Activated naive CD8-positive, alpha-beta T cell treated with anti-CD3 and anti-CD28 coated beads for 36 hours (primary cell): ENCODE data around the gene FBXO47. TPM values are rescaled to one million over a fixed set of nuclear protein-coding genes. Genes with fewer than 3 reads are reported as not detected.

ENCODE experiments used
- DNase-seq: peaks from one replicate; pipeline ENCODE4 v3.0.0; 2021
- H3K27ac Mint-ChIP-seq: one replicate; pipeline ENCODE4 v1.8.0; 2022; ENCODE audit warnings: mild to moderate bottlenecking, moderate library complexity, mixed read lengths
- H3K27me3 Mint-ChIP-seq: one replicate; pipeline ENCODE4 v1.8.0; 2022; ENCODE audit warnings: mild to moderate bottlenecking, mixed read lengths
- H3K36me3 Mint-ChIP-seq: one replicate; pipeline ENCODE4 v1.8.0; 2021; ENCODE audit warnings: mild to moderate bottlenecking, mixed read lengths
- H3K4me1 Mint-ChIP-seq: one replicate; pipeline ENCODE4 v1.8.0; 2021; ENCODE audit warnings: mixed read lengths
- H3K4me3 Mint-ChIP-seq: one replicate; pipeline ENCODE4 v1.8.0; 2022; ENCODE audit warnings: mild to moderate bottlenecking, moderate library complexity, mixed read lengths
- H3K9me3 Mint-ChIP-seq: one replicate; pipeline ENCODE4 v1.8.0; 2022; ENCODE audit warnings: mixed read lengths
- total RNA-seq, 2 experiments: library from RNA; stranded (reverse); gene quantifications; one replicate each; pipeline ENCODE4 v1.2.3, GENCODE V29; 2021

The FBXO47 gene
- total RNA-seq, 2 experiments from 2014 or later: 0.12 TPM; not detected in 1

DNA sequence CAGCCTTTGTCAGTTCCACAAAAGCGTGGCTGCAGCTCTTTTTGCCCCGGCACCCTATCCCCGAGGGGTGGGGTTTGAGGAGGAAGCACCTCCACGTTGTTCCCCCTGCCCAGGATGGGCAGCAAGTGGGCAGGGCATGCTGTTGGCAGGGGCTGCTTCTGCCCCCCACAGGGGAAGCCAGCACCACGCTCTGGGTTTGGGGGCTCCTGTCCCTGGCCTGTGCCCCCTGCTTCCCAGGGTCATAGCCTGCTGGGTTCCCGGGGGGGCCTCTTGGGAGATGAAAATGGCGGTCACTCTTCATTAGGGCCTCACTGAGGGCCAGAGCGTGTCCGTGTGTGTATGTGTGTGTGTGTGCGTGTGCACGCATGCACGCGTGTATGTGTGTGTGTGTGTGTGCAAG is 74.6 kb downstream of the FBXO47 start:
- Mint-ChIP-seq H3K9me3 (no peaks in the 10 kb centered on the region), H3K27me3 (no peaks in the 10 kb centered on the region), H3K4me1 (peaks cover 82% of the 10 kb centered on the region), H3K36me3 (peaks cover 56% of the 10 kb centered on the region), H3K27ac (no peak overlapping the region), H3K4me3 (no peak overlapping the region)
- DNase-seq: no peak

DNA sequence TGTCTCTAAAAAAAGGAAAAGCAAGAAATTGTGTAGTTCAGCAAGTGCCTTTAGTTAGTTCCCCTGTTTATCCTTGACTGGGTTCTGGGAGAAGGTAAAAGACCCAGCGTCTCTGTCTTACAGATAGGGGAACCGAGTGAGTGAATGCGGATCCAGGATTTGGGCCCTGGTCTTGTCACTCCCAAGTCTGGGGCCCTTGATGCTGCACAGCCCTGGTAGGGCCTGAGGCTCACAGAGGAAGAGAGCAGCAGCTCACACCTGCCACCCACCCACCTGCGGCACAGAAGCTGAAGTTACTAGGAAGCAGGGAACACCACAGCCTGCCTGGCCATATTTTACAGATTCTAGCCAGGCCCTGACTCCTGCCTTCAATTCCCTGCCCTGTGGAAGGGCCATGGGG is 75.1 kb downstream of the FBXO47 start:
- Mint-ChIP-seq H3K36me3 (peaks cover 51% of the 10 kb centered on the region), H3K4me1 (peaks cover 82% of the 10 kb centered on the region), H3K27ac (peak overlapping the region; percentile 75), H3K27me3 (no peaks in the 10 kb centered on the region), H3K9me3 (no peaks in the 10 kb centered on the region), H3K4me3 (peak overlapping the region; percentile 4)
- DNase-seq: no peak

DNA sequence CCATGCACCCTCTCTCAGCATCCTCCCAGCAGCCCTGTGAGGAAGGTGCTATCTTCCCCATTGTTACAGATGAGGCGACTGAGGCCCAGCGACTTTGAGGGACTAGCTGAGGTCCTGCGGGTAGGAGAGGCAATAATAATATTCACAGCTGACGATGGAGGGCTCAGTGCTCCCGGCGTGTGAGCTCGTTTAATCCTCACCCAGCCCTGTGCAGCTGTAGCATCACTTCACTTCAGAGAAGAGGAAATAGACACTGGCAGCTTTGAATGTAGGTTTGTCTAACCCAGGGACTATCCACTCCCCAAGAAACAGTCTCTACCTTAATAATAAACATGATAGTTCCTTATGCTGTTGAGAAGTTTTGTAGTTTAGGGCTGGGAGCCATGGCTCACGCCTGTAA is 75.8 kb downstream of the FBXO47 start:
- Mint-ChIP-seq H3K27me3 (no peaks in the 10 kb centered on the region), H3K9me3 (no peaks in the 10 kb centered on the region), H3K27ac (peak overlapping the region; percentile 75), H3K4me3 (peak overlapping the region; percentile 4), H3K4me1 (peaks cover 82% of the 10 kb centered on the region), H3K36me3 (peaks cover 45% of the 10 kb centered on the region)
- no peak for DNase-seq

DNA sequence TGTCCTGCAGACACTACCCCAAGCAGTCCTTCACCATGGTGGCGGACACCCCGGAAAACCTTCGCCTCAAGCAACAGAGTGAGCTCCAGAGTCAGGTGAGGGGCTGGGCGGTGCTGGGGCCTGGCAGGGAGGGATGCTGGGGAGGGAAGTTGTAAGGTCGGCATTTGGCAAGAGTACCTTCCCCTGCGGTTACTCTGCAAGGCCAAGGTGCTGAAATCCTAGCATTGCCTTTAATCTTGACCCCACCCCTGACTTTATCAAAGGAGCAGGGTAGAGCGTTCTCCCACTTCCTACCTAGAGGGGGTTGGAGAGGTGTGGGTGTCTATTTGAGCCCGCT is 76.8 kb downstream of the FBXO47 start:
- DNase-seq: no peak
- H3K4me3 Mint-ChIP-seq: peak overlapping the region; percentile 45
- H3K36me3 Mint-ChIP-seq: peaks cover 42% of the 10 kb centered on the region
- peak overlapping the region; percentile 75 for H3K27ac Mint-ChIP-seq
- H3K9me3 Mint-ChIP-seq: no peaks in the 10 kb centered on the region
- H3K4me1 Mint-ChIP-seq: peaks cover 84% of the 10 kb centered on the region
- no peaks in the 10 kb centered on the region for H3K27me3 Mint-ChIP-seq

DNA sequence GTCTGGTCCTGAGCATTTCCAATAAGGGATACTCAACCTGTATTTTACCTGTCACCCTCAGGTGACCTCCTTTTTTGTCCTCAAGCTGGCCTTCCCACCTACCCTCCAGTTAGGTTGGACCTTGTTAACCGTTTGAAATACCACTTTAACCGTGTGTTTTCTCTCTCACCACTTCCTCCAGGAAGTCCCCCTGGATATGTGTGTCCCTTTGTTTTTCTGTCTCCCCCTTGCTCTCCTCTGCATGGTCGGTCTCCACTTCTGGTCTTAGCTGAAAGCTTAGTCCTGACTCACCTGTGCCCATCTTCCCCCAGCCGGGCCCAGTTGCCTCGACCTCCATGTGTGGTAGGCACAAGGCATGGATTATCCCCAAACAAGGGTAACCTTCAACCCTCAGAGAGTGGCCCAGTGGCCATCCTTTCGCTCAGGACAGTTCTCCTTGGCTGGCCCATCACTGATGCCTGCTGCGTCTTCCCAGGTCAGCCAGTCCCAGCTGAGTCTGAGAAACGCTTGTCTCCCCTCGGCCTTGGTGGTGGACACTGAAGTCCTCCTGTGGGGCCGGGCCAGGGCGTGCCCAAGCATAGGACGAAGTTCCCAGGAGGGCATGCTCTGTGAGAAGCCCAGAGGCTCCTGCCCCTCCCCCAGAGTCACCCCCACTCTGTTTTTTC is 77.3 kb downstream of the FBXO47 start:
- H3K27me3 Mint-ChIP-seq: no peaks in the 10 kb centered on the region
- H3K4me3 Mint-ChIP-seq: peak overlapping the region; percentile 45
- DNase-seq: no peak
- peak overlapping the region; percentile 75 for H3K27ac Mint-ChIP-seq
- peaks cover 44% of the 10 kb centered on the region for H3K36me3 Mint-ChIP-seq
- H3K9me3 Mint-ChIP-seq: no peaks in the 10 kb centered on the region
- peaks cover 89% of the 10 kb centered on the region for H3K4me1 Mint-ChIP-seq

DNA sequence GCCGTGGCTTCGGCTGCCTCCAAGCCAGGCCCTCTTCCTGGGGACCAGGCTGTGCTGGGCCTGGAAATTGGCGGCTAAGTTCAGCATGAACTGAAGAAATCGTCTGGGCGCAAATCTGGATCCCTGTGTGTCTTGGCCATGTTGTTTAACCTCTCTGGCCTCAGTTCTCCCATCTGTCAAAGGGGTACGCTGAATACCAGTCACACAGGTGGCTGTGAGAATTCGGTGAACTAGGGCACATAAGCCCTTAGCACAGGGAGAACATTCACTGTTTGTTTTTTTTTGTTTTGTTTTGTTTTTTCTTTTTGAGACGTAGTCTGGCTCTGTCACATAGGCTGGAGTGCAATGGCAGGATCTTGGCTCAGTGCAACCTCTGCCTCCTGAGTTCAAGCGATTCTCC is 78.4 kb downstream of the FBXO47 start:
- DNase-seq: no peak
- Mint-ChIP-seq H3K9me3 (no peaks in the 10 kb centered on the region), H3K36me3 (peaks cover 39% of the 10 kb centered on the region), H3K4me3 (no peak overlapping the region), H3K27me3 (no peaks in the 10 kb centered on the region), H3K4me1 (peaks cover 87% of the 10 kb centered on the region), H3K27ac (no peak overlapping the region)

DNA sequence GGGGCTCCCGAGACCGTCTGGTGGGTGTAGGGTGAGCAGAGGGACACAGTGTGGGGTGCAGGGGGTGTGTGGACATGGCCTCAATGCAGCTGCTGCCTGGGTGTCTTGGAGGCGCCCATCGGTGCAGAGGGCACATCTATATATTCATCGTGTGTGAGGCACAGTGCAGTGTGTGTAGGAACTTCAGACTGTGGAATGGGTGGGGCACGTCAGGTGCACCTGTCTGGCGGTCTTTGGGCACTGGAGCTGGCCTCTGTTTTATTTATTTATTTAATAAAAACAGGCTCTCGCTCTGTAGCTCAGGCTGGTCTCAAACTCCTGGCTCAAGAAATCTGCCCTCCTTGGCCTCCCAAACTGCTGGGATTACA is 80.6 kb downstream of the FBXO47 start:
- peaks cover 50% of the 10 kb centered on the region for H3K36me3 Mint-ChIP-seq
- peak overlapping the region; percentile 51 for H3K27ac Mint-ChIP-seq
- no peaks in the 10 kb centered on the region for H3K9me3 Mint-ChIP-seq
- peaks cover 89% of the 10 kb centered on the region for H3K4me1 Mint-ChIP-seq
- no peak for DNase-seq
- H3K27me3 Mint-ChIP-seq: no peaks in the 10 kb centered on the region
- H3K4me3 Mint-ChIP-seq: peak overlapping the region; percentile 22

Other genes starting within 250 kb of the FBXO47 start
- 10 to 100 TPM; 54.3 to 57.4 TPM for gene CISD3, start 237.1 kb downstream of the FBXO47 start, total RNA-seq
- gene PCGF2, start 219.1 kb downstream of the FBXO47 start, total RNA-seq: under 1 TPM; 0.40 to 0.74 TPM
- gene PSMB3, start 214.7 kb downstream of the FBXO47 start, total RNA-seq: 100 to 1,000 TPM; 284 to 288 TPM
- gene PIP4K2B, start 167.8 kb downstream of the FBXO47 start, total RNA-seq: 10 to 100 TPM; 39.6 to 41.1 TPM
- gene CWC25, start 142.1 kb downstream of the FBXO47 start, total RNA-seq: 10 to 100 TPM; 22.3 to 25.6 TPM
- 1,000 to 10,000 TPM; 1,956 to 1,966 TPM for gene RPL23, start 113.7 kb downstream of the FBXO47 start, total RNA-seq
- gene LASP1, start 97.3 kb downstream of the FBXO47 start, total RNA-seq: 100 to 1,000 TPM; 131 TPM
- gene PLXDC1, start 184.2 kb upstream of the FBXO47 start, total RNA-seq: 1 to 10 TPM in 1 of 2 experiments, under 1 TPM in 1; 0.54 to 1.1 TPM
- not detected for gene ARL5C, start 198.8 kb upstream of the FBXO47 start, total RNA-seq
- 10 to 100 TPM; 12.7 to 14.4 TPM for gene CACNB1, start 230.3 kb upstream of the FBXO47 start, total RNA-seq
- 1,000 to 10,000 TPM; 3,075 to 3,102 TPM for gene RPL19, start 232.9 kb upstream of the FBXO47 start, total RNA-seq